ENCODE data around the gene DNAJC6.
"Not testable (repeated sequence)": the region's sequence is repeated elsewhere in the genome, so short reads cannot be mapped to it uniquely, and the experiment has no call there.

DNAJC6 gene

GRCh38 chr1:65435987-65436386, 126.6 kb downstream of the DNAJC6 start:
- DNase-seq: no peak

DNA sequence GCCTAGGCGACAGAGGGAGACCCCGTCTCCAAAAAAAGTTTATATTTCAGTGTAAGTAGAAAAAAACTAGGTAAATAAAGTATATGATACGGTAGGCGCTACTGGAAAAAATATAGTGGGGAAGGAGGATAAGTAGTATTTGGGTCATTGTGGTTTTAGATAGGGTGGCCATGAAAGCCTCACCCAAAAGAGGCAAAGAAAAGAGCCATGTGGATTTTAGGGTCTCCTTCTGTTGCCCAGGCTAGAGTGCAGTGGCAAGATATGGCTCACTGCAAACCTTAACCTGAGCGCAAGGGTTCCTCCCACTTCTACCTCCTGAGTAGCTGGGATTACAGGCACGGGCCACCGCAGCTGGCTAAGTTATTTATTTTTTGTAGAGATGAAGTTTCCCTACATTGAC, 128.3 kb downstream of the DNAJC6 start:
- DNase-seq: no peak

DNA sequence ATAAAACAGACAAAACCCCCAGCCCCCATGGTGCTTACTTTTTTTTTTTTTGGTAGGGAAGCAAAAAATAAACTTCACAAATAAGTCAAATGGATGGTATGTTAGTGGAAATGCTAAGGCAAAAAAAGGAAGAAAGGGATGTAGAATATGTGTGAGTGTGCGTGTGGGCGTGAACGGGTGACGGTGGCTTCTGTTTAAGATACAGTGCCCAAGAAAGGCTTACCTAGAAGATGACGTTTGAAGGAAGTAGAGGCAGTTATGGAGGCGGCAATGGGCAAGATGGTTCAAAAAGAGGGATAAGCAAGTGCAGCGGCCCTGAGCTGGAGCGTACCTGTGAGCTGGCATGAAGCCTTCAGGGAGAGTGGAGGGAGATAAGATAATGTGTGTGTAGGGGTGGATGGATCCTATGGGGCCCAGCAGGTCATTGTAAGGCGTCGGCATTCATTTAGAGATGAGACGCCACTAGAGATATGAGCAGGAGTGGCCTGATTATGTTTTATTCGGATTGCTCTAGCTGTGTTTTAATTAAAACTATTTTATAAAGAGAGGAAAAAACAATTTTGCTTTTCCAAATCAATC, 131.1 kb downstream of the DNAJC6 start:
- no peak for DNase-seq

GRCh38 chr1:65440915-65441314, 131.6 kb downstream of the DNAJC6 start:
- DNase-seq: no peak

DNA sequence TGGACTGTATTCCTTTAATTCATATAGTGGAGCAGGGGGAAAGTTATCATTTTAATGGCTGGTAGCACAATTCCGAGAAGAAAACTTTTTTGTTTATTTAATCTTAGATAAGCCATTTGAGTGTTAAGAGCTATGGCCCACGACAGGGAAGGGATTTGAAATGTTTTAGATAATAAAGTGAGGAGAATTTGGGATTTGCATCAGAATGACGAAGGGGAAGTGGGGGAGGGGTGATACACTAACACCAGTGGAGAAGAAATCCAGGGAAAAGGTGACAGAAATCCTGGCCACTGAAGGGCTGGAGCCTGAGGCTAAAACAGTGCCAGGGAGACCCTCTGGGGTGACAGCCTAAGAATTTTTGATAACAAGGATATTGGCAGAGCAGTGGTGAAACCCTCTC, 132.1 kb downstream of the DNAJC6 start:
- no peak for DNase-seq

DNA sequence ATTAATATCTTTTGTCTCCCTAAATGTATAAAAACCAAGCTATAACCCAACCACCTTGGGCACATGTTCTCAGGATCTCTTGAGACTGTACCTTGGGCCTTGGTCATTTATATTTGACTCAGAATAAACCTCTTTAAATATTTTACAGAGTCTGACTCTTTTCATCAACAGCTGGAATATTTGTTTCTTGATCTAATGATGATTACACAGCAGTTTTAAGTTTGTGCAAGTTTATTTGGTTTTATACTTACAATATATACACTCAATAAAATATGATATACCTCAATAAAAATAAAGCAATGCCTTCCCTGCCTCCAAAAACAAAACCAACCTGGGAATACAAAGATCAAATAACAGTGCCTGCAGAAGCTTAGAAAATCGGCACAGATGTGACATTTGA, 133.1 kb downstream of the DNAJC6 start:
- DNase-seq: no peak

- DNase-seq: no peak
Measured at GRCh38 chr1:65443647-65444046, 134.3 kb downstream of the DNAJC6 start.

DNA sequence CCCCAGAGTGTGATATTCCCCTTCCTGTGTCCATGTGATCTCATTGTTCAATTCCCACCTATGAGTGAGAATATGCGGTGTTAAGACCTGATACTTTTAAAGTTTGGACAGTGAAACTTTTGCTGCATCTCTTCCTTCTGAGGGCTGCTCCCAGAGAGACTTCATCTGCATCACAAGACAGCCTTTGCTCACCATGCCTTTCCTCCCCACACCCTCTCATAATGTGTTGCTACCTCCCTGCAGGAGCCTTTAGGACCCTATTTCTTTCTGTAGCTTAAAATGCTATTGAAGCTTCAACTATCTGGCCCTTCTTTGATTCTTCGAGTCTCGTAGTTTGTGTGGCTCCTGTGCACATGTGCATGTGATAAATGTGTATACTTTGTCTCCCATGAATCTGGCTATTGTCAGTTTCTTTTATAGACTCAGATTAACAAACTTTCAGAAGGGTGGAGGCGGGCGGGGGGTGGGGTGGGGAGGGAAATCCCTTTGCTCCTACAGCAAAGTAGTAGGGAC, 134.8 kb downstream of the DNAJC6 start:
- no peak for DNase-seq

GRCh38 chr1:65445837-65446236, 136.5 kb downstream of the DNAJC6 start:
- no peak for DNase-seq

GRCh38 chr1:65449214-65449823, 140.0 kb downstream of the DNAJC6 start:
- no peak for DNase-seq

DNA sequence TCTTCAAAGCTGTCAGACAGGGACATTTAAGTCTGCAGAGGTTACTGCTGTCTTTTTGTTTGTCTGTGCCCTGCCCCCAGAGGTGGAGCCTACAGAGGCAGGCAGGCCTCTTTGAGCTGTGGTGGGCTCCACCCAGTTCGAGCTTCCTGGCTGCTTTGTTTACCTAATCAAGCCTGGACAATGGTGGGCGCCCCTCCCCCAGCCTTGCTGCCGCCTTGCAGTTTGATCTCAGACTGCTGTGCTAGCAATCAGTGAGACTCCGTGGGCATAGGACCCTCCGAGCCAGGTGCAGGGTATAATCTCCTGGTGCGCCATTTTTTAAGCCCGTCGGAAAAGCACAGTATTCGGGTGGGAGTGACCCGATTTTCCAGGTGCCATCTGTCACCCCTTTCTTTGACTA, 146.3 kb downstream of the DNAJC6 start:
- DNase-seq: not testable (repeated sequence)

DNA sequence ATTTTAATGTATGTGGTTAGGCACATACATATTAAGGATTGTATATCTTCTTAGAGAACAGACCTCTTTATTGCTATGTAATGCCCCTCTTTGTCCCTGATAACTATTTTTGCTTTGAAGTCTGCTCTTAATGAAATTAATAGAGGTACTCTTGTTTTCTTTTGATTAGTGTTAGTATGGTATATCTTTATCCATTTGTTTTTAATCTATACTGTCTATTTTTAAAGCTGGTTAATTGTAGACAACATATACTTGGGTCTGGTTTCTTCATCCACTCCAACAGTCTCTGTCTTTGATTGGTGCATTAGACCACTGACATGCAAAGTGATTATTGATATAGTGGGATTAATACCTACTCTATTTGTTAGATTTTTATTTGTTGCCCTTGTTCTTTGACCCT, 147.1 kb downstream of the DNAJC6 start:
- no peak for DNase-seq

GRCh38 chr1:65457868-65458267, 148.5 kb downstream of the DNAJC6 start:
- no peak for DNase-seq

- no peak for DNase-seq
Measured at GRCh38 chr1:65458730-65459396, 149.5 kb downstream of the DNAJC6 start.

- peak; percentile 10 for DNase-seq
Measured at GRCh38 chr1:65459397-65459768, 150.0 kb downstream of the DNAJC6 start.
